CD4-positive, alpha-beta T cell (primary cell): ENCODE data around the gene PODXL. TPM values are rescaled to one million over a fixed set of nuclear protein-coding genes. Genes with fewer than 3 reads are reported as not detected.

Experiments used
- ATAC-seq: fragments of 200-7000 bp; cut with Tn5 transposase; one replicate; pipeline ENCODE4 v1.10.0; 2022; ENCODE audit warnings: mild to moderate bottlenecking; ENCODE audit not compliant: poor library complexity
- CTCF ChIA-PET: fragments of 350-600 bp; sonication (Branson Sonifier 250); formaldehyde crosslinking; loops from one replicate; lab custom pipeline; 2021; ENCODE audit warnings: antibody characterized with exemption, inconsistent platforms; lab: Charles Lee
- POLR2A ChIA-PET: fragments of 350-600 bp; sonication (Branson Sonifier 250); formaldehyde crosslinking; loops from one replicate; lab custom pipeline; 2021; ENCODE audit warnings: antibody characterized with exemption, inconsistent platforms; lab: Charles Lee
- DNase-seq, 14 experiments: peaks; one replicate each; pipeline ENCODE4 v3.0.0-alpha.2; 2013 to 2020; ENCODE audit warnings: mixed read lengths in 2 of 14
- H3K27ac ChIP-seq, 2 donors: one replicate each; pipeline versions ENCODE4 v1.5.1 to v1.7.0; 2013; ENCODE audit warnings: low read length in 2 of 2, low read depth in 1 of 2, mild to moderate bottlenecking in 1 of 2
- H3K27me3 ChIP-seq, 2 experiments: 1 replicate in 1 of 2; 2 replicates in 1 of 2; pipeline versions ENCODE4 v1.6.1 to v1.7.0; 2013; ENCODE audit warnings: low read length in 2 of 2, control low read depth in 1 of 2, mild to moderate bottlenecking in 1 of 2, moderate library complexity in 1 of 2; ENCODE audit not compliant: insufficient read depth in 2 of 2, control insufficient read depth in 1 of 2
- H3K36me3 ChIP-seq: one replicate; pipeline ENCODE4 v1.6.1; 2013; ENCODE audit warnings: low read length, control low read depth; ENCODE audit not compliant: insufficient read depth
- H3K4me1 ChIP-seq: one replicate; pipeline ENCODE4 v1.6.1; 2013; ENCODE audit warnings: low read length, control low read depth; ENCODE audit not compliant: insufficient read depth
- H3K4me3 ChIP-seq: one replicate; pipeline ENCODE4 v1.5.1; 2013; ENCODE audit warnings: mild to moderate bottlenecking, low read length, moderate library complexity
- H3K9me3 ChIP-seq, 2 experiments: 1 replicate in 1 of 2; 2 replicates in 1 of 2; pipeline versions ENCODE4 v1.6.1 to v1.7.0; 2013; ENCODE audit warnings: low read length in 2 of 2, mild to moderate bottlenecking in 2 of 2, control low read depth in 1 of 2, moderate library complexity in 1 of 2; ENCODE audit not compliant: control insufficient read depth in 1 of 2, insufficient read depth in 1 of 2
- H3K27ac Mint-ChIP-seq: one replicate; pipeline ENCODE4 v1.8.0; 2020; ENCODE audit warnings: mixed read lengths
- H3K27me3 Mint-ChIP-seq: one replicate; pipeline ENCODE4 v1.8.0; 2021; ENCODE audit warnings: mixed read lengths
- H3K36me3 Mint-ChIP-seq: one replicate; pipeline ENCODE4 v1.8.0; 2021; ENCODE audit warnings: low read depth, mixed read lengths
- H3K4me1 Mint-ChIP-seq: one replicate; pipeline ENCODE4 v1.8.0; 2021; ENCODE audit warnings: low read depth, mixed read lengths
- H3K4me3 Mint-ChIP-seq: one replicate; pipeline ENCODE4 v1.8.0; 2020; ENCODE audit warnings: mild to moderate bottlenecking, mixed read lengths
- H3K9me3 Mint-ChIP-seq: one replicate; pipeline ENCODE4 v1.8.0; 2020; ENCODE audit warnings: mixed read lengths
- CTCF ChIP-seq: fragments of 200-600 bp; IDR thresholded peaks from one replicate; pipeline ENCODE4 v1.8.0; 2022; ENCODE audit warnings: antibody characterized with exemption, mild to moderate bottlenecking
- intact Hi-C, 2 experiments: fragments of 100-400 bp; cut with DNase I in 1 of 2; cut with micrococcal nuclease in 1 of 2; formaldehyde crosslinking; loops; one replicate each; pipeline versions ENCODE4 v1.15.1 to v1.9.0; 2023 to 2025; cut with DNase I, micrococcal nuclease
- total RNA-seq, 174 experiments: library from RNA in 2 of 174; stranded (reverse) in 2 of 174; gene quantifications; one replicate each; pipeline ENCODE4 v1.2.3 and lab custom pipeline; 2021 to 2026

PODXL gene
- total RNA-seq, 2 experiments from 2014 or later: 0.16 to 0.47 TPM

- POLR2A ChIA-PET: no interaction called here
- Histone ChIP-seq H3K36me3 (peaks cover 17% of the 10 kb centered on the region), H3K4me1 (peaks cover 18% of the 10 kb centered on the region), H3K27me3 (no peaks in the 10 kb centered on the region), H3K27ac (no peak overlapping the region), H3K9me3 (no peaks in the 10 kb centered on the region), H3K4me3 (no peak overlapping the region)
- Mint-ChIP-seq H3K27ac (peak overlapping the region; percentile 57), H3K4me3 (no peak overlapping the region), H3K9me3 (no peaks in the 10 kb centered on the region), H3K4me1 (peaks cover 33% of the 10 kb centered on the region), H3K36me3 (peaks cover 21% of the 10 kb centered on the region), H3K27me3 (no peaks in the 10 kb centered on the region)
- no peak for TF ChIP-seq CTCF
- ATAC-seq (no peak), DNase-seq (no peak)
- CTCF ChIA-PET: interaction anchor here (1.8 kb wide), 1 partner anchor 13 kb away, joined by 5 read pairs; no protein-coding TSS in a partner anchor
- intact Hi-C loops: no loop called here
Observed at GRCh38 chr7:131499801-131500200, 56.6 kb downstream of the PODXL start.

GRCh38 chr7:131498237-131498885 is 58.1 kb downstream of the PODXL start:
- no peak for DNase-seq
- intact Hi-C loops: no loop called here
- H3K4me1 ChIP-seq: peaks cover 18% of the 10 kb centered on the region
- H3K27ac ChIP-seq: no peak overlapping the region
- no peaks in the 10 kb centered on the region for H3K9me3 ChIP-seq
- Mint-ChIP-seq H3K27me3 (no peaks in the 10 kb centered on the region), H3K36me3 (peaks cover 21% of the 10 kb centered on the region), H3K27ac (no peak overlapping the region), H3K4me1 (peaks cover 33% of the 10 kb centered on the region), H3K9me3 (no peaks in the 10 kb centered on the region), H3K4me3 (no peak overlapping the region)
- ATAC-seq: no peak
- CTCF ChIA-PET: interaction anchor here (0.6 kb wide), 1 partner anchor 1257 kb away, joined by 5 read pairs; no protein-coding TSS in a partner anchor
- H3K4me3 ChIP-seq: no peak overlapping the region
- H3K36me3 ChIP-seq: peaks cover 17% of the 10 kb centered on the region
- no peak for TF ChIP-seq CTCF
- POLR2A ChIA-PET: no interaction called here
- no peaks in the 10 kb centered on the region for H3K27me3 ChIP-seq

DNA sequence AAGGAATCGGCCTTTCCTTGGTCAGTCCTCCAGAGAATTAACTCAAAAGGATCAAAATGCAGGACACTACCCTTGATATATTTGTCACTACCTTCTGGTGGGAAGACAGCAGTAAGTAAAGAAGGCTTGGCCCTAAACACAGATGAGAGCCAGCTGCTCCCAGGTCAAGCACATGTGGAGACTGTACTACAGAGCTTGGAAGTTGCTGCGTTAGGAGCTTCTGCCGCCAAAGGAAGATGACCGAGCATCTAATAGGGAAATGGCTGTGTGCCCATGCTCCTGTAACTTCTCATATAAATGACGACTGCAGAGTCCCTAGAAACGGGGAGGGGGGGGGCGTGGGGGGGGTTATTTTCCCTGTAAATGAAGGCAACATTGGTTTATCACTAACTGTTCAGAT is 59.0 kb downstream of the PODXL start:
- H3K4me3 Mint-ChIP-seq: no peak overlapping the region
- H3K27ac ChIP-seq: no peak overlapping the region
- H3K9me3 ChIP-seq: no peaks in the 10 kb centered on the region
- peaks cover 11% of the 10 kb centered on the region for H3K4me1 ChIP-seq
- DNase-seq (no peak), ATAC-seq (no peak)
- H3K9me3 Mint-ChIP-seq: no peaks in the 10 kb centered on the region
- intact Hi-C loops: no loop called here
- no peak for TF ChIP-seq CTCF
- peak overlapping the region; percentile 52 for H3K27ac Mint-ChIP-seq
- H3K36me3 ChIP-seq: peaks cover 17% of the 10 kb centered on the region
- H3K36me3 Mint-ChIP-seq: peaks cover 25% of the 10 kb centered on the region
- H3K27me3 ChIP-seq: no peaks in the 10 kb centered on the region
- no peaks in the 10 kb centered on the region for H3K27me3 Mint-ChIP-seq
- H3K4me3 ChIP-seq: no peak overlapping the region
- POLR2A ChIA-PET: no interaction called here
- CTCF ChIA-PET: interaction anchor here (0.6 kb wide), 1 partner anchor 149 kb away, joined by 3 read pairs; no protein-coding TSS in a partner anchor
- H3K4me1 Mint-ChIP-seq: peaks cover 26% of the 10 kb centered on the region
